ENCODE measurements around the gene ANKS1B. TPM values are rescaled to one million over a fixed set of nuclear protein-coding genes. Genes with fewer than 3 reads are reported as not detected.

ANKS1B gene
- total and polyA plus RNA-seq, 10 of the 15 experiments (the other 5 are each of a cell fraction or from before 2014, with no cell fraction given) = 0.16 to 1.3 (median 0.82) TPM; not detected in 7

DNA sequence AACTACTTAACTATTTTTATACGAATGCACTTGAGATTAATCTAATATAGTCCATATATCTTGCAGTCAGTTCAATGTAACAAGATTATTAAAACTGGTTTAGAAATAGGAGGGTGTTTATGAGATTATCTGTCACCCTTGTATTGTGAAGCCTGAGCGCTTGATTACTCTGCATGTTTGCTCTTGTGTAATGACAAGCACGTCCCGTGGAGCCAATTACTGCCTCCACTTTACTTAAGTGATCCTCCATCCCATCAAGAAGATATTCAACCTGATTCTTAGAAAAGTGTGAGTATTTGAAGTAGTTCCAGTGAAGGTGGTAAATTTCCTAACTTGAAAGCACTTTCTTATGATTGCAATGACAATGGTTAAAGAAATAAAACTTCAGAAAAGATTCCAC is 752.4 kb downstream of the ANKS1B start (continued):
- TF ChIP-seq FOS (IDR thresholded peaks at IDR 0.05; ENCODE audit: borderline replicate concordance, extremely low read depth, insufficient read length) (no peak), NRF1 (conservative IDR thresholded peaks at IDR 0.05; ENCODE audit: low read depth, low read length) (no peak)

DNA sequence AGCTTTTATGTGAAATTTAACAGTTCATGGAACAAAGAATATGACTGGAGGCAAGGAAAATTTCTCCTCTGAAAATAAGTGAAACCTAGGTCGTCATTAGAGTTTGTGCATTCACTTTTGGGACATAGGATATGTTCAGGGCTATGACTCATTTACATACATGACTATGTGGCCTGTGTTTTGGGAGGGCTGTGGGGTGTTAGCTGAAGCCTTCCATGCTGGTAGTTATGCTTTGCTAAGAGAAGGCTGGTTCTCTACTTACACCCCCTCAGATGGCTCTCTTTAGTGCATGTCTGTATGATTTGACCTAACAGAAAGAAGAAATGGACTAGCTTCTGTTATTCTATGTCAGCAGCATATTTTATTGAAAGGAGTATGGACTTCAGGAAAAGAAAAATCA is 753.7 kb downstream of the ANKS1B start:
- WGBS (ENCODE audit: insufficient coverage, insufficient replicate concordance, low lambda C conversion rate, missing lambda C conversion rate) = 0% methylated on average over 1 of the region's 1 CpG
- ChIA-PET POLR2A (interaction anchor here (0.5 kb wide), 1 partner anchor 609 kb away, joined by 4 read pairs; no protein-coding TSS in a partner anchor), CTCF (interaction anchor here (1.1 to 1.8 kb wide), 3 partner anchors 15 to 21 kb away, joined by 3 to 8 read pairs (median 4); no protein-coding TSS in a partner anchor), RAD21 (ENCODE audit: unreplicated experiment) (no interaction called here), SMC1A (ENCODE audit: uncharacterized antibody, unreplicated experiment) (interaction anchor here (1.0 to 1.4 kb wide), 3 partner anchors 14 to 186 kb away, joined by 3 read pairs; no protein-coding TSS in a partner anchor)
- TF ChIP-seq KAT2A (conservative IDR thresholded peaks at IDR 0.05; ENCODE audit: control insufficient read depth, low read depth, low read length) = no peak
- TF ChIP-seq, protein P1, sequence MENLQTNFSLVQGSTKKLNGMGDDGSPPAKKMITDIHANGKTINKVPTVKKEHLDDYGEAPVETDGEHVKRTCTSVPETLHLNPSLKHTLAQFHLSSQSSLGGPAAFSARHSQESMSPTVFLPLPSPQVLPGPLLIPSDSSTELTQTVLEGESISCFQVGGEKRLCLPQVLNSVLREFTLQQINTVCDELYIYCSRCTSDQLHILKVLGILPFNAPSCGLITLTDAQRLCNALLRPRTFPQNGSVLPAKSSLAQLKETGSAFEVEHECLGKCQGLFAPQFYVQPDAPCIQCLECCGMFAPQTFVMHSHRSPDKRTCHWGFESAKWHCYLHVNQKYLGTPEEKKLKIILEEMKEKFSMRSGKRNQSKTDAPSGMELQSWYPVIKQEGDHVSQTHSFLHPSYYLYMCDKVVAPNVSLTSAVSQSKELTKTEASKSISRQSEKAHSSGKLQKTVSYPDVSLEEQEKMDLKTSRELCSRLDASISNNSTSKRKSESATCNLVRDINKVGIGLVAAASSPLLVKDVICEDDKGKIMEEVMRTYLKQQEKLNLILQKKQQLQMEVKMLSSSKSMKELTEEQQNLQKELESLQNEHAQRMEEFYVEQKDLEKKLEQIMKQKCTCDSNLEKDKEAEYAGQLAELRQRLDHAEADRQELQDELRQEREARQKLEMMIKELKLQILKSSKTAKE (IDR thresholded peaks at IDR 0.05; ENCODE audit: low read depth, poor library complexity, severe bottlenecking) = no peak
- no peak for DNase-seq (ENCODE audit: low read depth, low spot score)
- H3K9me3 ChIP-seq (replicated peaks; ENCODE audit: control insufficient read depth, insufficient read depth, low read length) = no peaks in the 10 kb centered on the region
- no peak overlapping the region for H3K27ac ChIP-seq (ENCODE audit: control insufficient read depth, insufficient read depth)
- no peaks in the 10 kb centered on the region for H3K79me2 ChIP-seq (ENCODE audit: control insufficient read depth, insufficient read depth, low read length)
- no peak overlapping the region for H3K4me2 ChIP-seq (ENCODE audit: control insufficient read depth, insufficient read depth)
- no peak overlapping the region for H2AFZ ChIP-seq (ENCODE audit: control insufficient read depth, low read depth, low read length)
- in situ Hi-C loops (cut with MboI) (no loop called here), intact Hi-C loops (cut with micrococcal nuclease; ENCODE audit: unreplicated experiment) (no loop called here)
- H3K4me1 ChIP-seq (ENCODE audit: control insufficient read depth, insufficient read depth, low read length) = no peaks in the 10 kb centered on the region
- no peak overlapping the region for H3K4me3 ChIP-seq
- FAIRE-seq = no peak
- H4K20me1 ChIP-seq (ENCODE audit: control insufficient read depth, insufficient read depth) = no peaks in the 10 kb centered on the region
- no TSS peak for BruUV-seq (replicated peaks)
- no peaks in the 10 kb centered on the region; a peak in 1 of 4 replicates for H3K36me3 ChIP-seq (ENCODE audit: control insufficient read depth in 2 of 2, insufficient read depth in 2 of 2, low read length in 1 of 2)
- H3K27me3 ChIP-seq (replicated peaks in 1 of 2; ENCODE audit: control insufficient read depth in 2 of 2, insufficient read depth in 2 of 2, low read length in 1 of 2) = no peaks in the 10 kb centered on the region
- H3K9ac ChIP-seq (ENCODE audit: control insufficient read depth, insufficient read depth, low read length) = no peak overlapping the region
- ATAC-seq = no peak
